ENCODE measurements around the gene STRN3.
A peak's percentile ranks its signal among the peaks of the same experiment; 100 is the strongest.
"Not testable (repeated sequence)": the region's sequence is repeated elsewhere in the genome, so short reads cannot be mapped to it uniquely, and the experiment has no call there.

The STRN3 gene

DNA sequence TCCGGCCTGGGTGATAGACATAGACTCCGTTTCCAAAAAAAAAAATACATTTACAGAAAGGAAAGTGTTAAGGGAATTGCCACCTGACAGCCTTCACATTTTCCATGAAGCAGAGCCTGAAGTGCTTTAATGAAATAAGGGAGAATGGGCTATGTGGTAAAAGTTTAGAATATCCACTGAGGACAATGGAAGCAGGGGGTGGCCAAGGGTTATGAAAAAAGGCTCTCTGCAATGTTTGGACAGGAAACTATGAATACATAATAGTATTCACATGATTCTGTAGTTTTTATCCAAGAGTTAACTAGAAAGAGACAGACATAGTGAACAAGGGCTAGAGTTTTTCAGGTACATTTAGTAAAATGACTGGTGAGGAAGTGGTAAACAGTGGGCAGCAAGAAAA lies 76.5 kb downstream of the STRN3 start:
- ChIA-PET POLR2A (no interaction called here), CTCF (no interaction called here)
- no peak for DNase-seq (ENCODE audit: extremely low spot score)
- TF ChIP-seq, protein P1, sequence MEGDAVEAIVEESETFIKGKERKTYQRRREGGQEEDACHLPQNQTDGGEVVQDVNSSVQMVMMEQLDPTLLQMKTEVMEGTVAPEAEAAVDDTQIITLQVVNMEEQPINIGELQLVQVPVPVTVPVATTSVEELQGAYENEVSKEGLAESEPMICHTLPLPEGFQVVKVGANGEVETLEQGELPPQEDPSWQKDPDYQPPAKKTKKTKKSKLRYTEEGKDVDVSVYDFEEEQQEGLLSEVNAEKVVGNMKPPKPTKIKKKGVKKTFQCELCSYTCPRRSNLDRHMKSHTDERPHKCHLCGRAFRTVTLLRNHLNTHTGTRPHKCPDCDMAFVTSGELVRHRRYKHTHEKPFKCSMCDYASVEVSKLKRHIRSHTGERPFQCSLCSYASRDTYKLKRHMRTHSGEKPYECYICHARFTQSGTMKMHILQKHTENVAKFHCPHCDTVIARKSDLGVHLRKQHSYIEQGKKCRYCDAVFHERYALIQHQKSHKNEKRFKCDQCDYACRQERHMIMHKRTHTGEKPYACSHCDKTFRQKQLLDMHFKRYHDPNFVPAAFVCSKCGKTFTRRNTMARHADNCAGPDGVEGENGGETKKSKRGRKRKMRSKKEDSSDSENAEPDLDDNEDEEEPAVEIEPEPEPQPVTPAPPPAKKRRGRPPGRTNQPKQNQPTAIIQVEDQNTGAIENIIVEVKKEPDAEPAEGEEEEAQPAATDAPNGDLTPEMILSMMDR (IDR thresholded peaks at IDR 0.05; ENCODE audit: control extremely low read depth, extremely low read depth, low read depth, missing control alignments) = no peak

DNA sequence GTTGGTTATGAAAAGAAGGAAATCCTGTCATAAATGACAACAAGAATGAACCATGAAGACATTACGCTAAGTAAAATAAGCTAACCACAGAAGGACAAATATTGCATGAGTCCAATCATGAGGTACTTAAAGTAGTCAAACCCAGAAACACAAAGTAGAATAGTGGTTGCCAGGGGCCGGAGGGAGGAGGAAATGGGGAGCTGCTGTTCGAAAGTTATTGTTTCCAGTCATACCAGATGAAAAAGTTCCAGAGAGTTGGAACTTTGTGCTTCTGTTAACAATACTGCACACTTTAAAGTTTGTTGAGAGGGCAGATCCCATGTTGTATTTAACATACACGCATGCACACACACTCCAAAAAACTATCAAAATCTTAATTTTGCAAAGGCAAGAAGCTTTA lies 82.5 kb downstream of the STRN3 start:
- TF ChIP-seq, protein P1 (IDR thresholded peaks at IDR 0.05; ENCODE audit: control extremely low read depth, extremely low read depth, low read depth, missing control alignments) = no peak
- CTCF ChIA-PET = interaction anchor here (0.7 to 2.0 kb wide), 4 partner anchors 10 to 30 kb away, joined by 3 to 7 read pairs (median 4); no protein-coding TSS in a partner anchor
- POLR2A ChIA-PET = no interaction called here
- DNase-seq (ENCODE audit: extremely low spot score) = no peak

DNA sequence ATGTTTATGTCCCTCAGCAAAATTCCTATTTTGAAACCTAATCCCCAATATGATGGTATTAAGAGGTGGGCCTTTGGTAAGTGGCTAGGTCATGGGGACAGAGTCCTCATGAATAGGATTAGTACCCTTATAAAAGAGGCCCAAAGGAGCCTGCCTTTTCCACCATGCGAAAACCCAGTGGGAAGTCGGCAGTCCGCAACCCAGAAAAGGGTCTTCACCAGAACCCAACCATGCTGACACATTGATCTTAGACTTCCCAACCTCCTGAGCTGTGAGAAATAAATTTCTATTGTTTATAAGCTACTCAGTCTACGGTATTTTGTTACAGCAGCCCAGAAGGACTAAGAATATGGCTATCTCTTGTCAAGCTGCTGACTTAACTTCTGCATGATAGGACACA lies 85.3 kb downstream of the STRN3 start:
- POLR2A ChIA-PET = no interaction called here
- TF ChIP-seq, protein P1 (IDR thresholded peaks at IDR 0.05; ENCODE audit: control extremely low read depth, extremely low read depth, low read depth, missing control alignments) = no peak
- DNase-seq (ENCODE audit: extremely low spot score) = no peak
- CTCF ChIA-PET = no interaction called here

DNA sequence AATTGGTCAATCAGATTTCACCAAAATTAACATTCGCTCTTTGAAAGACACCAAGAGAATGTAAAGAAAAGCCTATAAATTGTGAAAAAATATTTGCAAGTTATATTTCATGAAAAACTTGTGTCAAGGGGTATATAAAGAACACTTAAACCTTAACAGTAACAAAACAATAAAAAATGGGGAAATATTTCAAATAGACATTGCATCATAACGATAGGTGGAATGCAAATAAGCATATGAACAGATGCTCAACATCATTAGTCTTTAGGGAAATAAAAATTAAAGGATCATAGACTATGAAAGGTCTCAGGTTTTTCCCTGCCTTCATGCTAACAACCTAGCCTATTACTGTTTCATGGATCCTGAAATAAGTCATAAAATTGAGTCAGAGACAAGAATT lies 87.6 kb downstream of the STRN3 start:
- ChIA-PET POLR2A (no interaction called here), CTCF (no interaction called here)
- TF ChIP-seq, protein P1 (IDR thresholded peaks at IDR 0.05; ENCODE audit: control extremely low read depth, extremely low read depth, low read depth, missing control alignments) = no peak
- no peak for DNase-seq (ENCODE audit: extremely low spot score)

DNA sequence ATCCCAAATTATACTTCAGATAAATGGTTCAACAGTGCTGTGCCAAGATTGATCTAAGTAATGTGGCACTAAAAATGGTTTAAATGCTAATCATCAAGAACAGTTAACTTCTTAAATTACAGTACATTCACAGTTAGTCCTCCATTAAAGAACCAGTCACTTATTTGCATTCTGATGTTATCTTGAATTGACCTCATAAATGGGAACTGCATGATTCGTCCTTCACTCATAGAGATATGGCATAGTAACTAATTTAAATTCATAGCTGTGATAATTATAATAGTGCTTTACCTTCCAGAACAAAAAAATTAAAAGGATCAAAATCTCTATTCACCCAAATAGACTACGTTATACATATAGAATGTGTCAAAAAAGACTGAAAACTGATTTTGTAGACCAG lies 90.7 kb downstream of the STRN3 start:
- ChIA-PET POLR2A (no interaction called here), CTCF (interaction anchor here (2.6 kb wide), 1 partner anchor 11 kb away, joined by 8 read pairs; no protein-coding TSS in a partner anchor)
- no peak for DNase-seq (ENCODE audit: extremely low spot score)
- TF ChIP-seq, protein P1 (IDR thresholded peaks at IDR 0.05; ENCODE audit: control extremely low read depth, extremely low read depth, low read depth, missing control alignments) = no peak

DNA sequence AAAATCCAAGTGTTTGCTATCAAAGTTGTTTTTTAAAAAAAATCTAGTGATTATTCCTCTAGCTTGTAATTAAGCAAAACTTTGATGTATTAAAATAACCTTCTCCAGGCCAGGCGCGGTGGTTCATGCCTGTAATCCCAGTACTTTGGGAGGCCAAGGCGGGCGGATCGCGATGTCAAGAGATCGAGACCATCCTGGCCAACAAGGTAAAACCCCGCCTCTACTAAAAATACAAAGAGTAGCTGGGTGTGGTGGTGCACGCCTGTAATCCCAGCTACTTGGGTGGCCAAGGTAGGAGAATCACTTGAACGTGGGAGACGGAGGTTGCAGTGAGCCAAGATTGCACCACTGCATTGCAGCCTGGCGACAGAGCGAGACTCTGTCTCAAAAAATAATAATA lies 92.2 kb downstream of the STRN3 start:
- POLR2A ChIA-PET; DNase-seq (ENCODE audit: extremely low spot score): not testable (repeated sequence)
- CTCF ChIA-PET = interaction anchor here (1.2 to 1.4 kb wide), 3 partner anchors 8 to 277 kb away, joined by 3 to 7 read pairs (median 4); no protein-coding TSS in a partner anchor

DNA sequence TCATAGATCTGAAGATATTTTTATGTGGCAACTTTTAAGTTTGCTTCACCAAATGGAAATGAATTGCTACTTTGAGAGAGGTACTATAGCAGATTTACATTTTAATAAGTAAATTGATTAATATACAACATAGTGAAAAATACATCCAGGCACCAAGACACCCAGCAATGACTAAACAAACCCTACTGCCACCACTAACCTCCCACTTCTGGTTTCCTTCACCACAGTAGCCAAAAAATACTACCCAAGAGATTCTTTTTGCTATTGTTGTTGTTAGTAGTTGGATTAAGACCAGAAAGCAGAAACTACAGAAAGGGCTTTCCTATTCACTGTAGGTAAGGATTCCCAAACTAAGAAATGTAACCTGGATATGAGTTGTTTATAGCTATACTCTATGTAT lies 97.7 kb downstream of the STRN3 start:
- POLR2A ChIA-PET = no interaction called here
- TF ChIP-seq, protein P1 (IDR thresholded peaks at IDR 0.05; ENCODE audit: control extremely low read depth, extremely low read depth, low read depth, missing control alignments) = no peak
- DNase-seq (ENCODE audit: extremely low spot score) = peak; percentile 9
- CTCF ChIA-PET = interaction anchor here (0.9 kb wide), 1 partner anchor 301 kb away, joined by 3 read pairs; no protein-coding TSS in a partner anchor

Data from GM10248 (cell line).